Measurements from ENCODE around the gene AOPEP.

Gene AOPEP

DNA sequence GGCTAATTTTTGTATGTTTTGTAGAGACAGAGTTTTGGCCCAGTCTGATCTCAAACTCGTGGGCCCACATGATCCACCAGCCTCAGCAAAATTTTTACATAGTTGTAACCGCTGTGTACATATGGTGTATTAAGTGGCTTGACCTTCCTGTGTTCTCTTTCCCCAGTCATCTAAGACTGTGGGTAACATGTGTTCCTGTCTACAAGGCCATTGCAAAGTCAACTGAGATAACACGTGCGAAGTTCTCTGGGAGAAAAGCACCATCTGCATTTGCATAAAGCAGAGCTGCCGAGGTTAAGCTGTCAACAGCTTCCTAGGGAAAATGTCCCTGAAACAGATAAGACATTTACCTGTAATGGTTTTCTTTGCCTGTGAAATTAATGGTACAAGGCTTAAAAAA is 317.3 kb downstream of the AOPEP start:
- TF ChIP-seq EZH2 (IDR thresholded peaks at IDR 0.05; ENCODE audit: borderline replicate concordance, low read length) = no peak
- TF ChIP-seq, protein P1, sequence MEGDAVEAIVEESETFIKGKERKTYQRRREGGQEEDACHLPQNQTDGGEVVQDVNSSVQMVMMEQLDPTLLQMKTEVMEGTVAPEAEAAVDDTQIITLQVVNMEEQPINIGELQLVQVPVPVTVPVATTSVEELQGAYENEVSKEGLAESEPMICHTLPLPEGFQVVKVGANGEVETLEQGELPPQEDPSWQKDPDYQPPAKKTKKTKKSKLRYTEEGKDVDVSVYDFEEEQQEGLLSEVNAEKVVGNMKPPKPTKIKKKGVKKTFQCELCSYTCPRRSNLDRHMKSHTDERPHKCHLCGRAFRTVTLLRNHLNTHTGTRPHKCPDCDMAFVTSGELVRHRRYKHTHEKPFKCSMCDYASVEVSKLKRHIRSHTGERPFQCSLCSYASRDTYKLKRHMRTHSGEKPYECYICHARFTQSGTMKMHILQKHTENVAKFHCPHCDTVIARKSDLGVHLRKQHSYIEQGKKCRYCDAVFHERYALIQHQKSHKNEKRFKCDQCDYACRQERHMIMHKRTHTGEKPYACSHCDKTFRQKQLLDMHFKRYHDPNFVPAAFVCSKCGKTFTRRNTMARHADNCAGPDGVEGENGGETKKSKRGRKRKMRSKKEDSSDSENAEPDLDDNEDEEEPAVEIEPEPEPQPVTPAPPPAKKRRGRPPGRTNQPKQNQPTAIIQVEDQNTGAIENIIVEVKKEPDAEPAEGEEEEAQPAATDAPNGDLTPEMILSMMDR (IDR thresholded peaks at IDR 0.05; ENCODE audit: low read length) = no peak
- Histone ChIP-seq H3K9ac (ENCODE audit: low read length) (no peak overlapping the region), H3K9me2 (ENCODE audit: low read depth, low read length) (no peaks in the 10 kb centered on the region), H3K9me3 (ENCODE audit: low read length) (no peaks in the 10 kb centered on the region), H3K4me2 (ENCODE audit: low read length) (no peak overlapping the region), H3K4me3 (ENCODE audit: low read depth, low read length, poor library complexity, severe bottlenecking) (no peak overlapping the region), H2AFZ (ENCODE audit: low read length) (no peak overlapping the region), H3F3A (ENCODE audit: insufficient read depth, low read length) (no peaks in the 10 kb centered on the region), H3K36me3 (ENCODE audit: insufficient read depth, low read length) (peaks cover 18% of the 10 kb centered on the region), H3K27me3 (ENCODE audit: insufficient read depth, low read length) (no peaks in the 10 kb centered on the region), H4K20me1 (ENCODE audit: insufficient read depth, low read length) (0 out of 2 replicates have a peak, but pooled peaks cover 3% of the 10 kb centered on the region), H3K79me2 (ENCODE audit: insufficient read depth, low read length) (no peaks in the 10 kb centered on the region), H3K27ac (ENCODE audit: low read depth, low read length, poor library complexity, severe bottlenecking) (peak overlapping the region; percentile 36), H3K4me1 (ENCODE audit: insufficient read depth, low read length, severe bottlenecking) (peaks cover 25% of the 10 kb centered on the region)

DNA sequence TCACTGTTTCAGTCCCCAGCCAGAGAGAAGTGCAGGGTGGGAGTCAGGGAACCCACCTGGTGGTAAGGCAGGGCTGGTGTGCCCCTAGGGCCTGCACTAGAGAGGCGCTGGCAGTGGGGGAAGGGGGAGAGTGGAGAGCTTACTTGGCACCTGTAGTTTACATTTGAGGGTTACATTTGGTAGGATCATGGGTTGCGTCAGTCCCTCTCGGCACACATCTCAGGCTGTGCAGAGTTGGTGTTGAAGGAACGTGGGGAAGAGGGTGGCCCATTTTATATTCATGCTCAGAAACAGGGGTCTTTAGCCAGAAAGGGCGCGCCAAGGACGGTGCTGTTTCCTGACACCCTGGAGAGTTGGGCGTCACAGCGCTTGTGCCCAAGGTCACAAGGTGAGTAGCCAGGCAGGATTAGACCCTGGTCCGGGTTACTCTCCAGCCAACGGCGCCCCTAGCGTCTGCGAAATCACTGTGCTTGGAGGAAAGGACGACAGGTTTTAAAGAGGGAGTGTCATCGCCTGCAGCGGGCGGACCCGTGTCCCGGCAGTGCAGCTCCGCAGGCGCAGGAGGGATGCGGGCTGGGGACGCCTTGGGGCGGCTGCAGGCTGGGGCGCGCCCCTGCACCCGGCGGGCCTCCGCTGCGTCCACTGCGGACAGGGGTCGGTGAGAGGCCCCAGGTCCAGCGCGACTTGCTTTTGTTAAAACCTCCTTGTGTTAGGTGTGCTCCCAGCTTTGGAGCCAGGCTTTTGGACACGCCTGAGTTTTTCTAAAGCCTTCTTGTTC is 318.4 kb downstream of the AOPEP start:
- no peaks in the 10 kb centered on the region for H3K79me2 ChIP-seq (ENCODE audit: insufficient read depth, low read length)
- TF ChIP-seq, protein P1 (IDR thresholded peaks at IDR 0.05; ENCODE audit: low read length) = no peak
- no peak for TF ChIP-seq EZH2 (IDR thresholded peaks at IDR 0.05; ENCODE audit: borderline replicate concordance, low read length)

DNA sequence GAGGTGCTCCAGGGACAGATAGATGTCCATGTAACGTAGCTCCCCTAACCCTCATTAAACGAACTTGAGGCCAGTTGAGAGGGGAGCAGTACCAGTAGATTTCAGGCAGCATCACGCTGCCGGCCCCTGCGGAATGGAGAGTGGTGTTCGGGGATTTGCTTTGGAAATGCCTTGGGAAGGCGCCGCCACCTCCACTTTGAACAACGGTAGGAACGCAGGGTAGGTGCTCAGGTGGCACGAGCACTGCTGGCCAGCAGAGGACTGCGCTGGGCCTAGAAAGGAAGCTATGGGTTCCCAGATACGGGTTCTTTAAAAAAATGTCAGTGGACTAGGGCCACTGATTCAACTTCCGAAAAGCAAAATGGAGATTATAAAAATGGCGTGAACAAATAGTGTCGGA is 319.3 kb downstream of the AOPEP start:
- H3K9me2 ChIP-seq (ENCODE audit: low read depth, low read length) = no peaks in the 10 kb centered on the region
- no peak overlapping the region for H3K9ac ChIP-seq (ENCODE audit: low read length)
- TF ChIP-seq, protein P1 (IDR thresholded peaks at IDR 0.05; ENCODE audit: low read length) = no peak
- no peak for TF ChIP-seq EZH2 (IDR thresholded peaks at IDR 0.05; ENCODE audit: borderline replicate concordance, low read length)
- H3K4me2 ChIP-seq (ENCODE audit: low read length) = no peak overlapping the region
- no peaks in the 10 kb centered on the region for H3K79me2 ChIP-seq (ENCODE audit: insufficient read depth, low read length)
- no peak overlapping the region for H2AFZ ChIP-seq (ENCODE audit: low read length)
- H4K20me1 ChIP-seq (ENCODE audit: insufficient read depth, low read length) = 0 out of 2 replicates have a peak, but pooled peaks cover 5% of the 10 kb centered on the region
- H3K36me3 ChIP-seq (ENCODE audit: insufficient read depth, low read length) = peaks cover 15% of the 10 kb centered on the region
- no peak overlapping the region for H3K27ac ChIP-seq (ENCODE audit: low read depth, low read length, poor library complexity, severe bottlenecking)
- no peaks in the 10 kb centered on the region for H3F3A ChIP-seq (ENCODE audit: insufficient read depth, low read length)
- peaks cover 29% of the 10 kb centered on the region for H3K4me1 ChIP-seq (ENCODE audit: insufficient read depth, low read length, severe bottlenecking)
- no peaks in the 10 kb centered on the region for H3K9me3 ChIP-seq (ENCODE audit: low read length)
- no peak overlapping the region for H3K4me3 ChIP-seq (ENCODE audit: low read depth, low read length, poor library complexity, severe bottlenecking)
- no peaks in the 10 kb centered on the region for H3K27me3 ChIP-seq (ENCODE audit: insufficient read depth, low read length)

More for the DNA sequence above, 318.4 kb downstream of the AOPEP start:
- H3K4me3 ChIP-seq (ENCODE audit: low read depth, low read length, poor library complexity, severe bottlenecking) = no peak overlapping the region
- H2AFZ ChIP-seq (ENCODE audit: low read length) = no peak overlapping the region
- no peak overlapping the region for H3K4me2 ChIP-seq (ENCODE audit: low read length)
- no peaks in the 10 kb centered on the region for H3K27me3 ChIP-seq (ENCODE audit: insufficient read depth, low read length)
- no peaks in the 10 kb centered on the region for H3K9me2 ChIP-seq (ENCODE audit: low read depth, low read length)
- no peak overlapping the region for H3K9ac ChIP-seq (ENCODE audit: low read length)
- peaks cover 29% of the 10 kb centered on the region for H3K4me1 ChIP-seq (ENCODE audit: insufficient read depth, low read length, severe bottlenecking)
- H3K36me3 ChIP-seq (ENCODE audit: insufficient read depth, low read length) = peaks cover 18% of the 10 kb centered on the region
- H3K9me3 ChIP-seq (ENCODE audit: low read length) = no peaks in the 10 kb centered on the region
- H3K27ac ChIP-seq (ENCODE audit: low read depth, low read length, poor library complexity, severe bottlenecking) = no peak overlapping the region
- H4K20me1 ChIP-seq (ENCODE audit: insufficient read depth, low read length) = 0 out of 2 replicates have a peak, but pooled peaks cover 5% of the 10 kb centered on the region
- H3F3A ChIP-seq (ENCODE audit: insufficient read depth, low read length) = no peaks in the 10 kb centered on the region

Measured in OCI-LY1 (cell line).